Coronary artery (tissue), 2 donors: ENCODE measurements around the gene TNFRSF25.
"Not testable (repeated sequence)": the region's sequence is repeated elsewhere in the genome, so short reads cannot be mapped to it uniquely, and the experiment has no call there.

Experiments
- DNase-seq: peaks from one replicate; pipeline ENCODE4 v3.0.0-alpha.2; 2017; ENCODE audit warnings: low spot score
- H3K27ac ChIP-seq, 2 donors: fragments of 200-600 bp; sonication (generic); one replicate each; pipeline ENCODE4 v1.5.1; 2016 to 2019
- H3K4me3 ChIP-seq: fragments of 200-600 bp; sonication (generic); 2 replicates; pipeline ENCODE4 v1.5.1; 2016; ENCODE audit warnings: mild to moderate bottlenecking, moderate library complexity
- TF ChIP-seq, protein P1 (sequence below): fragments of 200-600 bp; sonication (generic); IDR thresholded peaks from one replicate; pipeline ENCODE4 v1.5.1; 2019; ENCODE audit warnings: antibody characterized with exemption

TNFRSF25 gene

DNA sequence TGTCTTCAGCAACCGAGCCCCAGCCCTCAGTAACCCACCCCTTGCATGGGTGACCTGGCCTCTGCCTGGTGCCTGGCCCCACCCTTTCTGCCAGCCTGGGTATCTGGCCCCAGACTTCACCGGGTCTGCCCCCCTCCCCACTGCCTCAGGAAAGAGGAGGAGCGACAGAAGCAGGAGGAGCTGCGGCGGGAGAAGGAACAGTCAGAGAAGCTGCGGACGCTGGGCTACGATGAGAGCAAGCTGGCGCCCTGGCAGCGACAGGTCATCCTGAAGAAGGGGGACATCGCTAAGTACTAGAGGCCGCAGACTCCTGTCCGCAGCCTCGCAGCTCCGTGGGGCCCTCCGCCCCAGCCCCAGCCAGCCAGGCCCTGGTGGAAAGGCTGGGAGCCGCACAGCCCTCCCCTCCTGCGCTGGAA lies 6.1 kb downstream of the TNFRSF25 start:
- Histone ChIP-seq H3K27ac (no peak overlapping the region), H3K4me3 (peak overlapping the region; percentile 51)
- TF ChIP-seq, protein P1, sequence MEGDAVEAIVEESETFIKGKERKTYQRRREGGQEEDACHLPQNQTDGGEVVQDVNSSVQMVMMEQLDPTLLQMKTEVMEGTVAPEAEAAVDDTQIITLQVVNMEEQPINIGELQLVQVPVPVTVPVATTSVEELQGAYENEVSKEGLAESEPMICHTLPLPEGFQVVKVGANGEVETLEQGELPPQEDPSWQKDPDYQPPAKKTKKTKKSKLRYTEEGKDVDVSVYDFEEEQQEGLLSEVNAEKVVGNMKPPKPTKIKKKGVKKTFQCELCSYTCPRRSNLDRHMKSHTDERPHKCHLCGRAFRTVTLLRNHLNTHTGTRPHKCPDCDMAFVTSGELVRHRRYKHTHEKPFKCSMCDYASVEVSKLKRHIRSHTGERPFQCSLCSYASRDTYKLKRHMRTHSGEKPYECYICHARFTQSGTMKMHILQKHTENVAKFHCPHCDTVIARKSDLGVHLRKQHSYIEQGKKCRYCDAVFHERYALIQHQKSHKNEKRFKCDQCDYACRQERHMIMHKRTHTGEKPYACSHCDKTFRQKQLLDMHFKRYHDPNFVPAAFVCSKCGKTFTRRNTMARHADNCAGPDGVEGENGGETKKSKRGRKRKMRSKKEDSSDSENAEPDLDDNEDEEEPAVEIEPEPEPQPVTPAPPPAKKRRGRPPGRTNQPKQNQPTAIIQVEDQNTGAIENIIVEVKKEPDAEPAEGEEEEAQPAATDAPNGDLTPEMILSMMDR = no peak
- DNase-seq = no peak

DNA sequence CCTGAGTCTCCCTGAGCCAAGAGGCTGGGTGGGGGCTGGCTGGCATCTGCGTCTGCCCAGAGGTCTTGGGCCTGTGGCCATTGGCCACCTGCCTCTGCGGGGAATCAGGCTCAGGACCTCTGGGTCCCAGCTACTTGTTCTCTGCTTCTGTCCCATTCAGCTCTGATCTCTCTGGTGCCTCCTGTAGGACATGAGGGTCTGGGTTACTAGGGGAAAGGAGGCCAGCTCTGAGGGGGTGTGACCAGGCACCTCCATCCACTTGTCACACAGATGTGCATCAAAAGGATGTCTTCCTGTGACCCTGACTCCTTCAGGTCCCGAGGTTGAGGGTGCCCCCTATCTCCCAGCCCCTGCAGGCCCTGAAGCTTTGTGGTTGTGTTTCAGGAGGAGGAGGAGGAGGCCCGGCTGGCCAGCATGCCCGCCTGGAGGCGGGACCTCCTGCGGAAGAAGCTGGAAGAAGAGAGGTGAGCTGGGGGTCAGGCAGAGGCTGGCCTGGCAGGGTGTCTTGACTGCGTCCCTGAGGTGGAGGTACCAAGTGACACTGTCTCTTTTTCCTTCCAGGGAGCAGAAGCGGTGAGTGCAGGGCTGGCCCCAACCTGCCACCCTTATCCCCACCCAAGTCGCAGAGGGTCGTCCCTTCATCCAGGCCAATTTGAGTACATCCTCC lies 9.0 kb downstream of the TNFRSF25 start:
- Histone ChIP-seq H3K27ac (no peak overlapping the region), H3K4me3 (no peak overlapping the region)
- TF ChIP-seq, protein P1 = no peak
- DNase-seq = no peak

- H3K4me3 ChIP-seq, DNase-seq, H3K27ac ChIP-seq: not testable (repeated sequence)
Measured at GRCh38 chr1:6455752-6456520, 10.0 kb downstream of the TNFRSF25 start.

DNA sequence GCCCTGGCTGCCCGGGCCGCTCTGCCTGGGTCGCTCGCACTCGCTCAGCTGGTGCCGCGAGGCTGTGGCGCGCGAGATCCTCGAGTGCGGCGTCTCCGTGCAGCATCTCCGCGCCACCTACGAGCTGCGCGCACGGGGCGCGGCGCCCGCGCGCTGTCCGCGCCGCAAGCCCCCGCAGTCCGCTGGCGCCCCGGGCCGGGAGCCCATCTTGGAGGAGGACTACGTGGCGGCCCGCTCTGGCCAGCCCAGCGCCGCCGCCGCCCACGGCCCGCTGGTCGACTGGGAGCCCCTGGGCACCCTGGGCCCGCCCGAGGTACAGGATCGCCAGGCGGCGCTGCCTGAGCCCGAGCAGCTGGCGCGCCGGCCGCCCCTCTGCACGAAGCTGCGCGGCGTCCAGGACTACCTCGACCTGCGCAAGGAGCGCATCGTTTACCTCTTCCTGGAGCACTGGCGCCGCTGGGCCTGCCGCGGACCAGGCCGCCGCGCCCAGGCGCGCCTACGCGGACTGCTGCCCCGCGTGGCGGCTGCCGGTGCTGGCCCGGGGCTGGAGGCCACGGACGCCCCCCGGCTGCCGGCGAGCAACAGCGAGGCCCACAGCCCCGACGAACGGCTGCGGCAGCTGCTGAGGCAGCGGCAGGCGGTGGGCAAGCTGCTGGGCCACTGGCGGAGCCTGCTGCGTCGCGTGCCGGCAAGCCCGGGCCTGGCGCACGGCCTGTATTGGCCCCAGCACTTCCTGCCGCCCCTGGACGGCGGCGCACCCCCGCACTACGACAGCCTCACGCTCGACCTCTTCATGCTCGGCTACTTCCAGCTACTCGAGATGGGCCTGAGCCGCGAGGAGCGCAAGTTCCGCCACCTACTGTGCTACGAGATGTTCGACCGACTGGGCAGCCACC lies 10.9 kb downstream of the TNFRSF25 start:
- H3K4me3 ChIP-seq = peak overlapping the region; percentile 16
- DNase-seq = no peak
- TF ChIP-seq, protein P1 = no peak
- H3K27ac ChIP-seq = no peak overlapping the region

- peak overlapping the region; percentile 16 for H3K4me3 ChIP-seq
- not testable (repeated sequence) for DNase-seq, H3K27ac ChIP-seq
Measured at GRCh38 chr1:6453895-6454855, 11.8 kb downstream of the TNFRSF25 start.

DNA sequence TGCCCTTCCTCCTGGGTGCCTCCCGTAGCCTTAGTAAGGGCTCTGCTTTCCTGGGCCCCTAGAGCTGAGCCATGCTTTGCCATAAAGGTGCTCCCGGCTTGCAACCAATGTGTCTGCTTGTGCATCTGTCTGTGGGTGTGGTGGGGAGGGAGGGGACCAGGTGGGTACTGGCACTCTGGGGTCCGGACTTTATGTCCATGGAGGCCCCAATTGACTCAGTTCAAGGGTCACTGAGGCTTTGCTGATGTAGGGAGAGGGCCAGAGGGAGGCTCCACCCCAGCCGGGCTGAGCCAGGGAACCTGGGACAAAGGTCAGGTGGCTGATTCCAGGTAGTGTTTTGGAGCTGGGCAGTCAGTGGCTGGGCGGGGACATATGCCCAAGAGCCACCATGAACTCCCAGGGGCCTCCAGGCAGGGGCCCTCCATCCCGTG lies 15.0 kb downstream of the TNFRSF25 start:
- no peak overlapping the region for H3K27ac ChIP-seq
- no peak for DNase-seq
- TF ChIP-seq, protein P1 = no peak
- no peak overlapping the region for H3K4me3 ChIP-seq

DNA sequence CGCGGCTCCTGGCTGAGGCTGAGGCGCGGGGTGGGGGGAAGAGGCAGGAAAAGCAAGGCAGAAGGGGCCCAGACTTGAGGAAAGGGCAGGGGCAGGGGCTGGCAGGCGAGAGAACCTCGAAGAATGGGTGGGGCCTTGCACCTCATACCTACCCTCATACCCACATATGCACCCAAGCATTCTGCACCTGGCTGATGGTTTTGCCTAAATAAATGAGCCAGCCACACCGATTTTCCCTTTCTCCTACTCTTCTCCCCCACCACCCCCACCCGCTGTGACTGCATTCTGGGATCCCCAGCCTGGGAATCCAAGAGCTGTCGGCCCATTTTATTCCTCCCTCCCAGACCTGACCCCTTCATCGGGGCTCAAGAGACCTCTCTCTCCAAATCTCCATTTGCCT lies 15.5 kb downstream of the TNFRSF25 start:
- H3K27ac ChIP-seq, H3K4me3 ChIP-seq, DNase-seq: not testable (repeated sequence)
